OCI-M1 (cell line): ENCODE data around the gene PRUNE2.
A peak's percentile ranks its signal among the peaks of the same experiment; 100 is the strongest.

Source experiments
- DNase-seq: peaks from one replicate; lab custom pipeline; 2025; lab: John Stamatoyannopoulos, UW

The PRUNE2 gene

DNA sequence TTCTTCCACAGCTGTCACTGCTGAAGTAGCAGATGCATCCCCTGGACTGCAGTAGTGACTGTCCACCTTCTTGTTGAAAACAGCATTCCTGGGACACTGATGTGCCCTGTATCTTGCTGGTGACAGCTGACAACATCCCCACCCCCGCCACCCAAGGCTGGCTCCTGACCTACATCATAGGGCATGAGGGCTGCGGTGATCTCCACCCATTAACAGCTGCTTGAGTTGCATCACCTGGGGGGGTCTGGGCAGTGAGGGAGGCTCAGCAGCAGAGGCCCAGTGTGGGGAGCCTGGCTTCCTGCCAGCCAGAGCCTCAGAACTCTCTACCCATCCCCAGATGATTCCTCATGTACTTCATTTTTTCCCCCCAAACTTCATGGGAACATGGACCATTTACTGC is 4.1 kb downstream of the PRUNE2 start:
- no peak for DNase-seq

GRCh38 chr9:76900884-76901440 is 5.0 kb downstream of the PRUNE2 start:
- no peak for DNase-seq

- DNase-seq = no peak
These were observed 7.1 kb downstream of the PRUNE2 start for GRCh38 chr9:76898786-76899185.

GRCh38 chr9:76897804-76898525 is 7.9 kb downstream of the PRUNE2 start:
- no peak for DNase-seq

- DNase-seq = no peak
These were observed 9.9 kb downstream of the PRUNE2 start for GRCh38 chr9:76896035-76896434.

DNA sequence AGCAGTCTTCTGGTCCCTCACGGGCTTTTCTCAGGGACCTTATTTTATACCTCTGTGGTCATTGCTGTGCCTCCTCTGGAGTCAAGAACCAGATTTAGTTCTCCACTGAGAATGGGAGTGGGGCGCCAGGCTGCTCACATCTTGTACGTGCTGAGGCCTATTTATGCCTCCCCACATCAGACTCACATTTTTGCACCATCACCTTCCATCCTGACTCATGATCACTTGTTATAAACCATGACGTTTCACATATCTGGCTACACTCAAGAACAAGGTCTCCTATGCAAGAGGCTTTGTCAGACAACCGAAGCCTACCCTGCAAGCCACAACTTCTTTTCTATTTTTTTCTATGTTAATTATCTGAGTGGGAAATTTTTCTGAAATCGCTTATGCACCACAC is 10.7 kb downstream of the PRUNE2 start:
- peak; percentile 52 for DNase-seq

- peak; percentile 20 for DNase-seq
These were observed 11.7 kb downstream of the PRUNE2 start for GRCh38 chr9:76894198-76894597.

GRCh38 chr9:76893395-76893932 is 12.4 kb downstream of the PRUNE2 start:
- DNase-seq = no peak

- no peak for DNase-seq
These were observed 14.0 kb downstream of the PRUNE2 start for GRCh38 chr9:76891874-76892273.

DNA sequence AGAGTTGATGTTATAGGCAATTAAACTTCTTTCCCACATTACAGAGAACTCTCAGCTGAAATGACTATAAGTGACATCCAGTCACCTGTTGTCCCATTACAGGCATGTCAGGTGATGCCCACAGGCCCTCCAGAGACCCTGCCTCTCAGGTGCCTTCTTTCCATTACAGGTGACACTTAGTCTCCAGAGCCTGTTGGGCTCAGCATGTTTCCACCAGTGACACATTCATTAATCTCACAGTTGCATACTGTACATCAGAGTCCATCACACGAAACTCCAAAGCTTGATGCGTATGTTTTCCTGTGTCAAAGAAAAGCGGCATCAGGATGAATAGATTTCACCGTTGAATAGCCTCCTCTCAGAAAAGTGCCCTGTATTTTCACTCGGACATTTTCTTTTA is 14.6 kb downstream of the PRUNE2 start:
- DNase-seq = no peak

- no peak for DNase-seq
These were observed 18.0 kb downstream of the PRUNE2 start for GRCh38 chr9:76887951-76888350.

- peak; percentile 61 for DNase-seq
These were observed 18.7 kb downstream of the PRUNE2 start for GRCh38 chr9:76887003-76887821.

DNA sequence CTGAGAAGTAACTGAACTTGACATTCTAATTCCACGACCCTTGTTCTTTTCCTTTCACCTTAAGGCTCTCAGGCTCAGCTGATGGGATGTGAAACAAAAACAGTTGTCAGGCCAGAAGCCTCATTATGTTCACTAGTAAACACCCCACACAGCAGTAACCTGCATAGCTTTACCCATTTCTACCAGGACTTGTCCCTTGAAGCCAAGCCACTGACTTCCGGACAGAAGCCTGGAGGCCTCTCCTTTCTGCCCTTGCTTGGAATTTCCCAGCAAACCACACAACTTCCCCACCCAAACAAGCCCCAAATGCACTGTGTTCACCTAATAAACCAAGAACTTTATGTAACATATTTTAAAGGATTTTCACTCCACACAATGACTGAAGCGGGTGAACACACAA is 19.6 kb downstream of the PRUNE2 start:
- DNase-seq = no peak

DNA sequence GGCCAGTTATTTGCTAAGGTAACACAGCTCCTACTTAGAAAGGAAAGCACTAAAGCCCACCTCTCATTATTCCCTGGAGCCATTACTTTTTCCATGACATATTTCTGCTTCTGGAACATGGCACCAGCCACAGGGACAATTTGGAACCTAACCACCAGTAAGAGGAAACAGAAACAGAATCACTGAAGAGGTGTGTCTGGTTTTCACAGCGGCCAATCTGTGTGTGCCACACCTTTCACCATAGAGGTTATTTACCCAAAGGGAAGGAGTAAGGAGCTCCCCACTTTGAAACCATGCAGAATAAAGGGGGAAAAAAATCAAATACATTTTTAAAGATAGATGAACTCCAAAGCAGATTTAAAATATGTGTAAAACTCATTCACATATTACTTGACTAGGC is 21.1 kb downstream of the PRUNE2 start:
- no peak for DNase-seq

- DNase-seq = no peak
These were observed 22.5 kb downstream of the PRUNE2 start for GRCh38 chr9:76883341-76883855.

DNA sequence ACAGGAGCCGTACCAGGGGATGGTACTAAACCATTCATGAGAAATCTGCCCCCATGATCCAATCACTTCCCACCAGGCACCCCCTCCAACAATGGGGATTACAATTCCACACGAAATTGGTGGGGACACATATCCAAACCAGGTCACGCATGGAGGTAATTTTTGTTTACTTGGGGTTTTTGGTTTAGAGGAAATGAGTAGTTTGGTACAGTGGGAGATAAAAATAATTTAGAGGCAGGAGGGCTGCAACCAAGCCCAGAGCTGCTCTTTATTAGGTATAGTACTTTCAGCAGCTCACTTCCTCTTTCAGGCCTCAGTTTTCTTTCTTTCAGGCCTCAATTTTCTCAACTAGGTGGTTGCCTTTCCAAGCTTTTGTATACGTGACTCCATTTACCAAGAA is 23.2 kb downstream of the PRUNE2 start:
- peak; percentile 6 for DNase-seq

GRCh38 chr9:76880210-76880609 is 25.7 kb downstream of the PRUNE2 start:
- no peak for DNase-seq

GRCh38 chr9:76878933-76879332 is 27.0 kb downstream of the PRUNE2 start:
- DNase-seq = no peak

GRCh38 chr9:76877961-76878360 is 28.0 kb downstream of the PRUNE2 start:
- no peak for DNase-seq

DNA sequence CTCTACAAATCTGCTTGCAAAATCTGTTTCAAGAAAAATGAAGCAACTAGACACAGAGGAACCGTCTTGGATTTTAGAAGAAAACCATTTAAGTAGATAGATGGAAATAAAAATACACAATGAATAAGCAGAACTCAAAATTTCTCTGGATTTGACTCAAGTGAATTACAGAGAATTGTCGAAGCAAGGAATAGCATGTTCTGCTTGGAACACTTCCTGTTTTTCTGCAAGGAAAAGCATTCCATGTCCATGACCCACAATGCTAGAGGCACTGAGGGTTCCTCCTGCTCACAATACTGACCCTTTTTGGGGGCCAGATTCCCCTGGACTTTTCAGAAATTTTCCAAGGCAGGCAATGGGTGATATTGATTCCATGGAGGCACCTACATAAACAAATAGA is 29.8 kb downstream of the PRUNE2 start:
- no peak for DNase-seq

GRCh38 chr9:76873821-76874220 is 32.1 kb downstream of the PRUNE2 start:
- DNase-seq = no peak

DNA sequence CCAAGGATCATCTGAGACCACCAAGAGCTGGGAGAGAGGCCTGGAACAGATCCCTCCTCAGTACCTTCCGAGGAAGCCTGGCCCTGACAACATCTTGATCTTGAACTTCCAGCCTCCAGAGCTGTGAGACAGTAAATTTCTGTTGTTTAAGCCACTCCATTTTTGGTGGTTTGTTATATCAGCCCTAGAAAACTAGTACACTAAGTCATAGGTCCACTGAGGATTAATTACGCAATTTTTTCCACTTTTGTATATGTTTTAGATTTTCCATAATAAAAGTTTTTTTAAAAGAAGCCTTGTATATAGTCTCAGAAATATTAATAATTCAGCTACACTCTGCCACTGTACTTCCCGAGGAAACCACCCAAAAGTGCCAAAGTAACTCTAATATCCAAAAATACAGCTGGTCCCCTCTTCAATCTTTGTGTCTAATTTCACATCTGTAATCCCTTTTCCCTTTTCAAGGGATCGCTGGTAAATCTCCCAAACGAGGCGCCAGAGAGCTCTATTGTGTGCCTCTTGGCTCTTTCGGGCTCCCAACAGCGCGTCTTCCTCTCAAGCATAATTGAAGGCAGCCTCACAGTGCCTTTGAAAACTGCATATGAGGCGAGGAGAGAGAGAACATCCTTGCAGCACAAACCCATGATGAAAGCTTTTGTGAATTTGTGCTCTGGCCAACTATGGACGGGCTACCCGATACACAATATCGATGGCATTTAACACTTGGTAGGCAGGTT is 32.7 kb downstream of the PRUNE2 start:
- no peak for DNase-seq
